Gastroesophageal sphincter (tissue), 4 donors: ENCODE data around the gene HTR7. TPM values are rescaled to one million over a fixed set of nuclear protein-coding genes. Genes with fewer than 3 reads are reported as not detected.

ENCODE experiments used
- ATAC-seq: fragments of 150-250 bp; one replicate; pipeline ENCODE4 v1.9.1; 2016; ENCODE audit warnings: mild to moderate bottlenecking, moderate library complexity
- H3K27ac ChIP-seq, 4 donors: fragments of 200-600 bp; sonication (generic) in 3 of 4; 1 replicate in 3 of 4; 2 replicates in 1 of 4; pipeline ENCODE4 v1.5.1; 2016 to 2019
- H3K27me3 ChIP-seq: fragments of 200-600 bp; sonication (generic); one replicate; pipeline ENCODE4 v1.5.1; 2019
- H3K36me3 ChIP-seq, 2 donors: fragments of 200-600 bp; sonication (generic); one replicate each; pipeline ENCODE4 v1.5.1; 2019; ENCODE audit warnings: control low read depth in 1 of 2
- H3K4me1 ChIP-seq, 3 donors: fragments of 200-600 bp; sonication (generic); 1 replicate in 2 of 3; 2 replicates in 1 of 3; pipeline ENCODE4 v1.5.1; 2016 to 2019; ENCODE audit warnings: control low read depth in 2 of 3
- H3K4me3 ChIP-seq, 2 donors: fragments of 200-600 bp; sonication (generic); one replicate each; pipeline ENCODE4 v1.5.1; 2019; ENCODE audit warnings: mild to moderate bottlenecking in 1 of 2, moderate library complexity in 1 of 2
- H3K9me3 ChIP-seq, 3 donors: fragments of 200-600 bp; sonication (generic); one replicate each; pipeline ENCODE4 v1.5.1; 2017 to 2019; ENCODE audit warnings: control low read depth in 2 of 3
- CTCF ChIP-seq, 4 experiments: fragments of 200-600 bp in 2 of 4; fragments of 450-650 bp in 2 of 4; sonication (generic) in 1 of 4; IDR thresholded peaks; one replicate each; pipeline ENCODE4 v1.5.1; 2017 to 2019; ENCODE audit warnings: antibody characterized with exemption in 4 of 4, mild to moderate bottlenecking in 2 of 4, moderate library complexity in 2 of 4
- EP300 ChIP-seq: sonication (generic); formaldehyde crosslinking; IDR thresholded peaks from one replicate; pipeline ENCODE4 v1.6.1; 2017; ENCODE audit warnings: antibody characterized with exemption, mild to moderate bottlenecking
- POLR2A ChIP-seq, 2 donors: fragments of 450-650 bp; IDR thresholded peaks; one replicate each; pipeline ENCODE4 v1.6.1; 2017; ENCODE audit warnings: antibody characterized with exemption in 2 of 2, mild to moderate bottlenecking in 2 of 2, moderate library complexity in 1 of 2
- POLR2AphosphoS5 ChIP-seq: sonication (generic); formaldehyde crosslinking; IDR thresholded peaks from one replicate; pipeline ENCODE4 v1.6.1; 2017; ENCODE audit warnings: antibody characterized with exemption
- WGBS, 2 donors: methylation state at CpG; one replicate each; pipeline ENCODE4 v1.1.5; 2018; ENCODE audit warnings: low coverage in 1 of 2; 5-methylcytosine and 5-hydroxymethylcytosine counted together
- total RNA-seq, 4 donors: library from RNA; depleted of rRNA; stranded (reverse); fragments of >200 nt; gene quantifications; one replicate each; pipeline ENCODE4 v1.1.0, GENCODE V29; 2016

Gene HTR7
- total RNA-seq, 4 donors from 2014 or later: 0.19 to 7.9 (median 0.41) TPM

- no peak overlapping the region for H3K4me3 ChIP-seq
- no peaks in the 10 kb centered on the region for H3K27me3 ChIP-seq
- H3K9me3 ChIP-seq: peaks cover 0 to 14% (median 0%) of the 10 kb centered on the region in 3 donors
- TF ChIP-seq POLR2A (IDR thresholded peaks at IDR 0.05): no peak
- no peak for TF ChIP-seq CTCF (IDR thresholded peaks at IDR 0.05)
- TF ChIP-seq EP300: no peak
- no peak for TF ChIP-seq POLR2AphosphoS5
- H3K36me3 ChIP-seq: no peaks in the 10 kb centered on the region
- H3K27ac ChIP-seq: no peak overlapping the region
- no peaks in the 10 kb centered on the region for H3K4me1 ChIP-seq
- 44 to 60% methylated on average over 1 of the region's 1 CpG for WGBS, 2 donors
- ATAC-seq: no peak
These were observed 52.6 kb downstream of the HTR7 start for GRCh38 chr10:90805206-90805605.

- H3K36me3 ChIP-seq: no peaks in the 10 kb centered on the region
- TF ChIP-seq POLR2AphosphoS5: no peak
- TF ChIP-seq EP300: no peak
- no peak for TF ChIP-seq CTCF (IDR thresholded peaks at IDR 0.05)
- TF ChIP-seq POLR2A (IDR thresholded peaks at IDR 0.05): no peak
- no peak for ATAC-seq
- H3K4me1 ChIP-seq: no peaks in the 10 kb centered on the region
- H3K9me3 ChIP-seq: peaks cover 0 to 18% (median 0%) of the 10 kb centered on the region in 3 donors
- H3K27ac ChIP-seq: no peak overlapping the region
- 71 to 90% methylated on average over 2 to 3 of the region's 3 CpGs for WGBS, 2 donors
- no peak overlapping the region for H3K4me3 ChIP-seq
- no peaks in the 10 kb centered on the region for H3K27me3 ChIP-seq
These were observed 53.5 kb downstream of the HTR7 start for GRCh38 chr10:90804354-90804753.

- Histone ChIP-seq H3K4me1 (no peaks in the 10 kb centered on the region), H3K4me3 (no peak overlapping the region), H3K9me3 (peaks cover 0 to 18% (median 0%) of the 10 kb centered on the region in 3 donors), H3K36me3 (no peaks in the 10 kb centered on the region), H3K27me3 (no peaks in the 10 kb centered on the region), H3K27ac (no peak overlapping the region)
- WGBS, 2 donors: 62 to 80% methylated on average over 1 of the region's 1 CpG
- no peak for ATAC-seq
- no peak for TF ChIP-seq EP300
- no peak for TF ChIP-seq POLR2A (IDR thresholded peaks at IDR 0.05)
These were observed 56.2 kb downstream of the HTR7 start for GRCh38 chr10:90801608-90802007.

- no peaks in the 10 kb centered on the region for H3K27me3 ChIP-seq
- TF ChIP-seq POLR2AphosphoS5 (no peak), POLR2A (IDR thresholded peaks at IDR 0.05) (no peak)
- no peak for ATAC-seq
- no peak overlapping the region for H3K4me3 ChIP-seq
- no peaks in the 10 kb centered on the region for H3K36me3 ChIP-seq
- WGBS, 2 donors: 58 to 80% methylated on average over 2 to 5 of the region's 5 CpGs
- H3K27ac ChIP-seq: no peak overlapping the region
- H3K4me1 ChIP-seq: no peaks in the 10 kb centered on the region
- peaks cover 0 to 18% (median 0%) of the 10 kb centered on the region in 3 donors for H3K9me3 ChIP-seq
These were observed 57.5 kb downstream of the HTR7 start for GRCh38 chr10:90800232-90800796.

GRCh38 chr10:90799172-90799571 lies 58.7 kb downstream of the HTR7 start:
- Histone ChIP-seq H3K27me3 (no peaks in the 10 kb centered on the region), H3K27ac (no peak overlapping the region), H3K4me3 (no peak overlapping the region), H3K9me3 (peaks cover 0 to 15% (median 0%) of the 10 kb centered on the region in 3 donors), H3K36me3 (no peaks in the 10 kb centered on the region), H3K4me1 (no peaks in the 10 kb centered on the region)
- 100% methylated on average over 1 to 2 of the region's 3 CpGs for WGBS, 2 donors
- TF ChIP-seq EP300 (no peak), POLR2A (IDR thresholded peaks at IDR 0.05) (no peak), CTCF (IDR thresholded peaks at IDR 0.05) (no peak)
- no peak for ATAC-seq

GRCh38 chr10:90798482-90798881 lies 59.4 kb downstream of the HTR7 start:
- Histone ChIP-seq H3K4me3 (no peak overlapping the region), H3K27me3 (no peaks in the 10 kb centered on the region), H3K9me3 (peaks cover 0 to 8% (median 0%) of the 10 kb centered on the region in 3 donors), H3K36me3 (no peaks in the 10 kb centered on the region), H3K27ac (no peak overlapping the region), H3K4me1 (no peaks in the 10 kb centered on the region)
- no peak for TF ChIP-seq POLR2A (IDR thresholded peaks at IDR 0.05)
- no peak for TF ChIP-seq POLR2AphosphoS5
- no peak for TF ChIP-seq CTCF (IDR thresholded peaks at IDR 0.05)
- no peak for TF ChIP-seq EP300
- ATAC-seq: no peak
